SK-N-SH (cell line): Measurements from ENCODE around the gene ZNF609. TPM values are rescaled to one million over a fixed set of nuclear protein-coding genes. Genes with fewer than 3 reads are reported as not detected.

Experiments used
- CTCF ChIA-PET: fragments of 300-600, 350-600 bp; formaldehyde crosslinking; extraction: SDS; loops from one replicate; lab custom pipeline; 2021; lab: Yijun Ruan, JAX
- POLR2A ChIA-PET: fragments of 350-600 bp; sonication (Branson Sonifier 250); formaldehyde crosslinking; extraction: SDS; loops from one replicate; lab custom pipeline; 2020; ENCODE audit warnings: antibody characterized with exemption, inconsistent platforms; lab: Yijun Ruan, JAX
- DNase-seq: peaks from one replicate; pipeline ENCODE4 v3.0.0; 2012
- H2AFZ ChIP-seq: fragments of 200-600 bp; sonication (generic); 2 replicates; pipeline ENCODE4 v1.8.1; 2016; ENCODE audit warnings: antibody characterized with exemption, mild to moderate bottlenecking, low read depth
- H3F3A ChIP-seq: fragments of 200-600 bp; sonication (generic); replicated peaks from 2 replicates; pipeline ENCODE3; 2016; ENCODE audit warnings: antibody characterized with exemption, mild to moderate bottlenecking; ENCODE audit not compliant: insufficient read depth
- H3K27ac ChIP-seq, 2 experiments: fragments of 200-500 bp in 1 of 2; fragments of 200-600 bp in 1 of 2; sonication (Bioruptor generic) in 1 of 2; sonication (generic), shearing (Covaris generic) in 1 of 2; 2 replicates each; pipeline versions ENCODE4 v1.5.1 to v1.6.1; 2014 to 2016; ENCODE audit warnings: low read depth in 2 of 2, inconsistent platforms in 1 of 2, low read length in 1 of 2, mild to moderate bottlenecking in 1 of 2, mixed read lengths in 1 of 2
- H3K27me3 ChIP-seq: fragments of 200-600 bp; sonication (generic), shearing (Covaris generic); 2 replicates; pipeline ENCODE4 v1.6.1; 2016; ENCODE audit warnings: mixed run types; ENCODE audit not compliant: insufficient read depth
- H3K36me3 ChIP-seq, 2 experiments: fragments of 200-500 bp in 1 of 2; fragments of 200-600 bp in 1 of 2; sonication (Bioruptor generic) in 1 of 2; sonication (generic) in 1 of 2; replicated peaks in 1 of 2; 2 replicates each; pipeline versions ENCODE3 to v1.5.1; 2014 to 2016; ENCODE audit warnings: low read length in 1 of 2, mild to moderate bottlenecking in 1 of 2; ENCODE audit not compliant: insufficient read depth in 2 of 2, control insufficient read depth in 1 of 2
- H3K4me1 ChIP-seq, 2 experiments: fragments of 200-500 bp in 1 of 2; fragments of 200-600 bp in 1 of 2; sonication (Bioruptor generic) in 1 of 2; sonication (generic), shearing (Covaris generic) in 1 of 2; 2 replicates each; pipeline versions ENCODE4 v1.5.1 to v1.6.1; 2014 to 2016; ENCODE audit warnings: low read depth in 1 of 2, low read length in 1 of 2, mixed run types in 1 of 2; ENCODE audit not compliant: insufficient read depth in 2 of 2, control insufficient read depth in 1 of 2
- H3K4me2 ChIP-seq: fragments of 200-600 bp; sonication (generic), shearing (Covaris generic); 2 replicates; pipeline ENCODE4 v1.6.1; 2017; ENCODE audit warnings: mixed run types
- H3K4me3 ChIP-seq, 2 experiments: fragments of 200-500 bp in 1 of 2; fragments of 200-600 bp in 1 of 2; sonication (Bioruptor generic) in 1 of 2; sonication (generic), shearing (Covaris generic) in 1 of 2; 2 replicates each; pipeline versions ENCODE4 v1.5.1 to v1.8.1; 2014 to 2016; ENCODE audit warnings: low read depth in 2 of 2, inconsistent platforms in 1 of 2, low read length in 1 of 2, mild to moderate bottlenecking in 1 of 2, mixed read lengths in 1 of 2, moderate library complexity in 1 of 2
- H3K79me2 ChIP-seq: fragments of 200-600 bp; sonication (generic); 2 replicates; pipeline ENCODE4 v1.8.1; 2017; ENCODE audit warnings: mild to moderate bottlenecking; ENCODE audit not compliant: insufficient read depth
- H3K9ac ChIP-seq: fragments of 200-600 bp; sonication (generic); 2 replicates; pipeline ENCODE4 v1.6.1; 2017; ENCODE audit warnings: mixed run types
- H3K9me2 ChIP-seq: fragments of 200-600 bp; sonication (generic); 2 replicates; pipeline ENCODE4 v1.6.1; 2017; ENCODE audit warnings: mixed run types
- H3K9me3 ChIP-seq: fragments of 200-600 bp; sonication (generic); 2 replicates; pipeline ENCODE4 v1.6.1; 2017; ENCODE audit warnings: mixed run types, mild to moderate bottlenecking, moderate library complexity
- H4K20me1 ChIP-seq: fragments of 200-600 bp; sonication (generic); 2 replicates; pipeline ENCODE4 v1.6.1; 2017; ENCODE audit warnings: mild to moderate bottlenecking, mixed run types; ENCODE audit not compliant: insufficient read depth
- ELF1 ChIP-seq: IDR thresholded peaks from 2 replicates; pipeline ENCODE4 v1.4.0; 2012
- EZH2phosphoT487 ChIP-seq: fragments of 200-600 bp; sonication (generic); IDR thresholded peaks from 2 replicates; pipeline ENCODE4 v1.6.1; 2017; ENCODE audit warnings: low read depth, mixed run types, mild to moderate bottlenecking, antibody characterized with exemption, moderate library complexity, borderline replicate concordance
- FOSL2 ChIP-seq: IDR thresholded peaks from 2 replicates; pipeline ENCODE4 v1.4.0; 2012; ENCODE audit warnings: low read depth, mild to moderate bottlenecking, moderate library complexity, borderline replicate concordance
- FOXM1 ChIP-seq: IDR thresholded peaks from 2 replicates; pipeline ENCODE4 v1.4.0; 2012; ENCODE audit warnings: low read depth, mild to moderate bottlenecking
- GABPA ChIP-seq: IDR thresholded peaks from 2 replicates; pipeline ENCODE4 v1.4.0; 2012; ENCODE audit warnings: low read depth, mild to moderate bottlenecking
- GATA2 ChIP-seq: sonication (generic); formaldehyde crosslinking; IDR thresholded peaks from 2 replicates; pipeline ENCODE4 v1.5.0; 2020; ENCODE audit warnings: mild to moderate bottlenecking, missing genetic modification reagents
- IRF3 ChIP-seq: fragments of 150-350 bp; IDR thresholded peaks from 2 replicates; pipeline ENCODE4 v1.6.1; 2016; ENCODE audit warnings: mild to moderate bottlenecking, low read depth, low read length
- JUND ChIP-seq: IDR thresholded peaks from 2 replicates; pipeline ENCODE4 v1.4.0; 2012
- NRF1 ChIP-seq: IDR thresholded peaks from 2 replicates; pipeline ENCODE4 v1.6.1; 2012; ENCODE audit warnings: low read depth, mild to moderate bottlenecking, low read length
- POLR2AphosphoS5 ChIP-seq: IDR thresholded peaks from 2 replicates; pipeline ENCODE4 v1.6.1; 2012; ENCODE audit warnings: low read depth, low read length
- RCOR1 ChIP-seq: fragments of 150-350 bp; IDR thresholded peaks from 2 replicates; pipeline ENCODE4 v1.6.1; 2017; ENCODE audit warnings: antibody characterized with exemption, low read length
- REST ChIP-seq: IDR thresholded peaks from 2 replicates; pipeline ENCODE4 v1.6.1; 2012; ENCODE audit warnings: mild to moderate bottlenecking, low read depth, low read length, moderate library complexity
- RFX5 ChIP-seq: IDR thresholded peaks from 2 replicates; pipeline ENCODE4 v1.6.1; 2012; ENCODE audit warnings: mild to moderate bottlenecking, improper control_type of control experiment, low read length
- RXRA ChIP-seq: IDR thresholded peaks from 2 replicates; pipeline ENCODE4 v1.4.0; 2012; ENCODE audit warnings: low read depth, mild to moderate bottlenecking, borderline replicate concordance
- SIN3A ChIP-seq: IDR thresholded peaks from 2 replicates; pipeline ENCODE4 v1.6.1; 2012; ENCODE audit warnings: low read depth, mild to moderate bottlenecking, low read length, moderate library complexity, borderline replicate concordance
- TAF1 ChIP-seq: IDR thresholded peaks from 2 replicates; pipeline ENCODE4 v1.6.1; 2012; ENCODE audit warnings: low read depth, mild to moderate bottlenecking, low read length, moderate library complexity, borderline replicate concordance
- TCF12 ChIP-seq: IDR thresholded peaks from 2 replicates; pipeline ENCODE4 v1.4.0; 2012
- USF1 ChIP-seq: IDR thresholded peaks from 2 replicates; pipeline ENCODE4 v1.4.0; 2012; ENCODE audit warnings: low read depth, borderline replicate concordance
- USF2 ChIP-seq: fragments of 150-350 bp; IDR thresholded peaks from 2 replicates; pipeline ENCODE4 v1.6.1; 2017; ENCODE audit warnings: antibody characterized with exemption, low read length, low read depth, borderline replicate concordance
- YY1 ChIP-seq: IDR thresholded peaks from 2 replicates; pipeline ENCODE4 v1.4.0; 2012; ENCODE audit warnings: low read depth, mild to moderate bottlenecking
- WGBS: methylation state at CpG from one replicate; pipeline ENCODE4 v1.1.6; 2017; ENCODE audit warnings: low lambda C conversion rate; 5-methylcytosine and 5-hydroxymethylcytosine counted together
- polyA plus RNA-seq, 3 experiments: library from polyadenylated mRNA; depleted of rRNA; stranded (reverse); fragments of >200 nt; gene quantifications; 2 replicates each; pipeline ENCODE4 v1.2.3, GENCODE V29; 2012

ZNF609 gene
- polyA plus RNA-seq, 1 of the 3 experiments (the other 2 are of a cell fraction), result 12.6 TPM

- no peak for DNase-seq
- TF ChIP-seq USF1 (no peak), JUND (no peak), EZH2phosphoT487 (no peak), IRF3 (no peak), FOSL2 (no peak), FOXM1 (no peak), ELF1 (no peak), RXRA (no peak), GABPA (no peak), NRF1 (no peak), YY1 (no peak), GATA2 (CRISPR knock-in tag) (no peak), SIN3A (no peak), POLR2AphosphoS5 (no peak), TCF12 (no peak), RFX5 (no peak), USF2 (no peak), TAF1 (no peak), RCOR1 (no peak), REST (no peak)
- TF ChIP-seq, all 33 proteins: peak for 0
- ChIA-PET POLR2A (interaction anchor here (0.6 kb wide), 1 partner anchor 73 kb away, joined by 3 read pairs; no protein-coding TSS in a partner anchor), CTCF (interaction anchor here (1.0 to 3.6 kb wide), 5 partner anchors 10 to 92 kb away, joined by 4 to 29 read pairs (median 11); no protein-coding TSS in a partner anchor)
- H3K27me3 ChIP-seq, result no peaks in the 10 kb centered on the region
- H2AFZ ChIP-seq, result no peak overlapping the region
- no peak overlapping the region for H3K9ac ChIP-seq
- WGBS, result 91% methylated on average over 18 of the region's 18 CpGs
- H3K4me1 ChIP-seq, result no peaks in the 10 kb centered on the region; a peak in 1 of 4 replicates
- no peak overlapping the region for H3K4me3 ChIP-seq
- no peaks in the 10 kb centered on the region for H4K20me1 ChIP-seq
- no peaks in the 10 kb centered on the region for H3K9me2 ChIP-seq
- H3K79me2 ChIP-seq, result no peaks in the 10 kb centered on the region
- no peaks in the 10 kb centered on the region for H3F3A ChIP-seq
- H3K9me3 ChIP-seq, result no peaks in the 10 kb centered on the region
- no peaks in the 10 kb centered on the region for H3K36me3 ChIP-seq
- H3K27ac ChIP-seq, result no peak overlapping the region
- H3K4me2 ChIP-seq, result no peak overlapping the region
These were observed 257.5 kb downstream of the ZNF609 start for GRCh38 chr15:64717735-64718495.
